Measurements from ENCODE around the gene SLC1A5. TPM values are rescaled to one million over a fixed set of nuclear protein-coding genes. Genes with fewer than 3 reads are reported as not detected.
A peak's percentile ranks its signal among the peaks of the same experiment; 100 is the strongest.
"Not testable (repeated sequence)": the region's sequence is repeated elsewhere in the genome, so short reads cannot be mapped to it uniquely, and the experiment has no call there.

The SLC1A5 gene
- total RNA-seq, 6 experiments from 2014 or later, result 1.8 to 8.0 (median 4.4) TPM

- Histone ChIP-seq H3K27ac (peak overlapping the region in 2 of 3 donors; percentile 62 to 83), H3K9me3 (no peaks in the 10 kb centered on the region), H3K4me3 (peak overlapping the region in 1 of 3 donors; percentile 53), H3K36me3 (no peaks in the 10 kb centered on the region), H3K27me3 (no peaks in the 10 kb centered on the region), H3K4me1 (peaks cover 0 to 14% (median 0%) of the 10 kb centered on the region in 4 donors)
- ATAC-seq (no peak), DNase-seq (no peak)
- intact Hi-C loops (cut with DNase I), result no loop called here
- WGBS (ENCODE audit: insufficient coverage, low coverage, low lambda C conversion rate, missing lambda C conversion rate), result 69% methylated on average over 17 of the region's 19 CpGs
- TF ChIP-seq POLR2A (IDR thresholded peaks at IDR 0.05) (no peak), CTCF (IDR thresholded peaks at IDR 0.05) (no peak)
Measured at GRCh38 chr19:46785054-46785979, 3.1 kb downstream of the SLC1A5 start.

- Histone ChIP-seq H3K4me1 (peaks cover 0 to 14% (median 0%) of the 10 kb centered on the region in 4 donors), H3K4me3 (peak overlapping the region in 1 of 3 donors; percentile 20), H3K27me3 (no peaks in the 10 kb centered on the region), H3K27ac (no peak overlapping the region), H3K36me3 (no peaks in the 10 kb centered on the region), H3K9me3 (no peaks in the 10 kb centered on the region)
- WGBS (ENCODE audit: insufficient coverage, low coverage, low lambda C conversion rate, missing lambda C conversion rate), result 32% methylated on average over 7 of the region's 17 CpGs
- TF ChIP-seq CTCF (IDR thresholded peaks at IDR 0.05), result peak in 2 of 4 donors; percentile 14 to 15
- no peak for TF ChIP-seq POLR2A (IDR thresholded peaks at IDR 0.05)
- ATAC-seq (peak; percentile 34 to 49 (median 41)), DNase-seq (peak; percentile 59 to 63 (median 60))
- intact Hi-C loops (cut with DNase I), result no loop called here
Measured at GRCh38 chr19:46784262-46785053, 3.9 kb downstream of the SLC1A5 start.

- H3K4me3 ChIP-seq, result no peak overlapping the region
- H3K27ac ChIP-seq, result no peak overlapping the region
- 52% methylated on average over 2 of the region's 2 CpGs for WGBS (ENCODE audit: insufficient coverage, low coverage, low lambda C conversion rate, missing lambda C conversion rate)
- DNase-seq (no peak), ATAC-seq (no peak)
- intact Hi-C loops (cut with DNase I), result no loop called here
- no peaks in the 10 kb centered on the region for H3K9me3 ChIP-seq
- no peak for TF ChIP-seq CTCF (IDR thresholded peaks at IDR 0.05)
- TF ChIP-seq POLR2A (IDR thresholded peaks at IDR 0.05), result no peak
- H3K27me3 ChIP-seq, result no peaks in the 10 kb centered on the region
- H3K36me3 ChIP-seq, result no peaks in the 10 kb centered on the region
- peaks cover 0 to 14% (median 0%) of the 10 kb centered on the region in 4 donors for H3K4me1 ChIP-seq
Measured at GRCh38 chr19:46783670-46784069, 4.7 kb downstream of the SLC1A5 start.

GRCh38 chr19:46782355-46783019, 5.9 kb downstream of the SLC1A5 start:
- WGBS (ENCODE audit: insufficient coverage, low coverage, low lambda C conversion rate, missing lambda C conversion rate), result 87% methylated on average over 5 of the region's 7 CpGs
- no peak for TF ChIP-seq CTCF (IDR thresholded peaks at IDR 0.05)
- no peak for TF ChIP-seq POLR2A (IDR thresholded peaks at IDR 0.05)
- Histone ChIP-seq H3K27me3 (no peaks in the 10 kb centered on the region), H3K4me1 (peaks cover 0 to 5% (median 0%) of the 10 kb centered on the region in 4 donors), H3K9me3 (no peaks in the 10 kb centered on the region), H3K36me3 (no peaks in the 10 kb centered on the region), H3K4me3 (no peak overlapping the region), H3K27ac (no peak overlapping the region)
- ATAC-seq (no peak), DNase-seq (no peak)
- intact Hi-C loops (cut with DNase I), result no loop called here

- ATAC-seq, result peak in 1 of 4 donors; percentile 28
- H3K27ac ChIP-seq; H3K36me3 ChIP-seq; H3K9me3 ChIP-seq; H3K4me3 ChIP-seq; H3K4me1 ChIP-seq; DNase-seq; H3K27me3 ChIP-seq; intact Hi-C loops (cut with DNase I): not testable (repeated sequence)
- WGBS (ENCODE audit: insufficient coverage, low coverage, low lambda C conversion rate, missing lambda C conversion rate), result 86% methylated on average over 5 of the region's 12 CpGs
Measured at GRCh38 chr19:46777956-46778645, 10.3 kb downstream of the SLC1A5 start.
